NCI-H345 treated with DMSO at 0.1 percent for 48 hours (cell line): ENCODE results near the gene TRIP13.
"Not testable (repeated sequence)": the region's sequence is repeated elsewhere in the genome, so short reads cannot be mapped to it uniquely, and the experiment has no call there.

ENCODE experiments used
- DNase-seq: peaks from one replicate; lab custom pipeline; 2025; ENCODE audit not compliant: unreplicated experiment; lab: John Stamatoyannopoulos, UW

TRIP13 gene

DNA sequence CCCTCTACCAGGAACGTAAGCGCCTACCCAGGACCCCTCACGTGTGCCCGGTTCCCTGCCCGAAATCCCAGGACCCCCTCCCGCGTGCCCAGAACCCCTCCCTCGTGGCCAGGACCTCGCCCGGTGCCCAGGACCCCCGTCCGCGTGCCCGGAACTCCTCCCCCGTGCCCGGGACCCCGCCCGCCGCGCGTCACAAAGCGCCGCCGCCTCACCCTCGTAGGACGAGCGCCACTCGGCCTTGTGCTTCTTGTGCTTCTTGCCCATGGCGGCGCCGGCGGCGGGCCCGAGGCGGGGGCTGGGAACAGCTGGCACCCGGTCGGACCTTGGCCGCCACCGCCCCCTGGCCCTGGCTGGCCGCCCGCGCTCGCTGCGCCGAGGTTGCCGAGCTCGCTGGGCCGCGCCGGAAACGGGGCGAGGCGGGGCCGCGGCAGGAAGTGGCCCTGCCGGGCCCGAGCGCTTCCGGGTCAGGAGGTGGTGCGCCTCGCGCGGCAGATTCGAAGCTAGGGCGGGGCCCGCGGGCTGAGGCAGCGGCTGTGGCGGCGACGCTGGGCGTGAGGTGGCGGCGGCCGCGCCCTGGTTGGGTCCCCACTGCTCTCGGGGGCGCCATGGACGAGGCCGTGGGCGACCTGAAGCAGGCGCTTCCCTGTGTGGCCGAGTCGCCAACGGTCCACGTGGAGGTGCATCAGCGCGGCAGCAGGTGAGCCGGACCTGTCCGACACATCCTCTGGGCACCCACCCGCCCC lies at the start of gene TRIP13, which contains the start of gene BRD9:
TRIP13 (plus strand) TSS at position 491 of the 743 bp plus-strand sequence; CDS start at position 606, 115 bp downstream.
BRD9 (minus strand) TSS at position 408 of the 743 bp plus-strand sequence; CDS start at position 264, 144 bp downstream.
- peak; percentile 41 for DNase-seq

- not testable (repeated sequence) for DNase-seq
Observed at GRCh38 chr5:843371-843770, 49.3 kb upstream of the TRIP13 start.

DNA sequence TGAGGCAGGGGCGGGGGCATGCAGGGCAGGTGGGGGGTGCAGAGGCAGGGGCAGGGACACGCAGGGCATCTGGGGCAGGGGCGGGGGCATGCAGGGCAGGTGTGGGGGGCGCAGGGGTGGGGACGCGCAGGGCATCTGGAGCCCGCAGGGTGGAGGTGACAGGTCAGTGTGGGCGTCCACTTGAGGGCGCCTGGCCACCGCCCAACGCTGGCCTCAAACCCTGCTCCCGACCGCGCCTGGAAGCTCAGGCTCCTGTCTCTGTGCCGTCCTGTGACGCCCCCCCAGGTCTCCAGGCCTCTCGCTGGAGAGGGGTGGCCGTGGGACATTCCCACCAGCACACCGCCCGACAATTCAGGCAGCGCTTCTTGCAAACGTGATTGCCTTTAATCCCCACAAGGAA lies 48.8 kb upstream of the TRIP13 start:
- DNase-seq = not testable (repeated sequence)

DNA sequence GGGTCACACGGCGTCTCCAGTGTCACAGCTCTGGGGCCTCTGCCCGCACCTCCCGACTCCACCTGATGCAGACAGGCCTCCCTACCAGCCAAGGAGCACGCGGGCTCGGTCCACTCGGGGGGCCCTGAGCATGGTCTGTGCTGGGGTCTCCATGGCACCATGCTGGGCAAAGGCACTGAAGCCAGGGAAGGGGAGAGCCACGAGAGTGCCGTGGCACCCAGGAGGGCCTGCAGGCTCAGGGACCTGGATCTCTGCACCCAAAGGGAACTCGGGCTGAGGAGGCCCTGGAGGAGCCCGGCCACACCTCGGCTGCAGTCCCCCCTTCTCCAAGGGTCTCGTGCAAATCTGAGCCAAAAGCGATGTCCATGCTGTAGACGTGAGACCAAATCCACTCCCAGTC lies 48.3 kb upstream of the TRIP13 start:
- DNase-seq = not testable (repeated sequence)

DNA sequence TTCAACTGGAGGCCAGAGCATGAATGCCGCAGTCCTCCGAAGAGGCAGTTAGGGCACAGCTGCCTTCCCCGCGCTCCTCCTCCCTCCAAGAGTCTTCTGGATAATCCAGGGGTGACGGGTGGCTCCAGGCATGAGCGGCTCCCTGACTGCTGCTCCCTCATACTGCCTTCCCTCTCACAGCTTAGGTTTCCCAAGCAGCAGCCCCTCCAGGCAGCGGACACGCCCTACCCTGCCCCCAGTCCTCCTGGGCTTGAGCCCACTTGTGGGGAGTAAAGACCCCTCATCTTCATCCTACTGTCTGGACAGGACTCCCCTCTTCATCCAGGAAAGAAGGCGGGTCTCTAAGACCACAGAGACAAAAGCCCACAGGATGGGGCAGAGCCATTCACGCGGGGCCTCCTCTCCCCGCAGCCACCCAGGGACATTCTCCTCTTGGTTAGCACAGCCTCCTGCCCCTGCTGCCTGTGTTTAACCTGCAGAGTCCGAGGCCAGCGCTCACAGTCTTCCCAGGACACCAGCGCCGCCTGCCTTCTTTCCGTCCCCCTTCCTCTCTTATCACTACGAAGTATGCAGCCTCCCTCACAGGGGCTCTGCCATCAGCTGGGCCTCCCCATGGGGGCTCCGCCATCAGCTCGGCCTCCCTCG lies 47.5 kb upstream of the TRIP13 start:
- DNase-seq = not testable (repeated sequence)

GRCh38 chr5:845676-846601 lies 46.7 kb upstream of the TRIP13 start:
- DNase-seq = not testable (repeated sequence)

DNA sequence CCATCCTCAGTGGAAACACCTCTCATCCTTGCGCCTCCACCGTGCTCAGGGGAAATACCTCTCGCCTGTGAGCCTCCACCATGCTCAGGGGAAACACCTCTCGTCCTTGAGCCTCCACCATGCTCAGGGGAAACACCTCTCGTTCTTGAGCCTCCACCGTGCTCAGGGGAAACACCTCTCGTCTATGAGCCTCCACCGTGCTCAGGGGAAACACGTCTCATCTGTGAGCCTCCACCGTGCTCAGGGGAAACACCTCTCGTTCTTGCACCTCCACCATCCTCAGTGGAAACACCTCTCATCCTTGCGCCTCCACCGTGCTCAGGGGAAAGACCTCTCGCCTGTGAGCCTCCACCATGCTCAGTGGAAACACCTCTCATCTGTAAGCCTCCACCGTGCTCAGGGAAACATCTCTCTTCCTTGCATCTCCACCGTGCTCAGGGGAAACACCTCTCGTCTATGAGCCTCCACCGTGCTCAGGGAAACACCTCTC lies 46.0 kb upstream of the TRIP13 start:
- DNase-seq = not testable (repeated sequence)

- not testable (repeated sequence) for DNase-seq
Observed at GRCh38 chr5:847212-847611, 45.5 kb upstream of the TRIP13 start.

- not testable (repeated sequence) for DNase-seq
Observed at GRCh38 chr5:847736-848135, 44.9 kb upstream of the TRIP13 start.

- DNase-seq = no peak
Observed at GRCh38 chr5:848671-849111, 44.0 kb upstream of the TRIP13 start.

- DNase-seq = no peak
Observed at GRCh38 chr5:849651-850301, 42.9 kb upstream of the TRIP13 start.

GRCh38 chr5:850511-851006 lies 42.1 kb upstream of the TRIP13 start, which contains the start of gene ZDHHC11:
ZDHHC11 (minus strand) TSS chr5:850986; CDS start chr5:850602, 384 bp downstream.
- no peak for DNase-seq

- DNase-seq = no peak
Observed at GRCh38 chr5:851076-851475, 41.6 kb upstream of the TRIP13 start.

DNA sequence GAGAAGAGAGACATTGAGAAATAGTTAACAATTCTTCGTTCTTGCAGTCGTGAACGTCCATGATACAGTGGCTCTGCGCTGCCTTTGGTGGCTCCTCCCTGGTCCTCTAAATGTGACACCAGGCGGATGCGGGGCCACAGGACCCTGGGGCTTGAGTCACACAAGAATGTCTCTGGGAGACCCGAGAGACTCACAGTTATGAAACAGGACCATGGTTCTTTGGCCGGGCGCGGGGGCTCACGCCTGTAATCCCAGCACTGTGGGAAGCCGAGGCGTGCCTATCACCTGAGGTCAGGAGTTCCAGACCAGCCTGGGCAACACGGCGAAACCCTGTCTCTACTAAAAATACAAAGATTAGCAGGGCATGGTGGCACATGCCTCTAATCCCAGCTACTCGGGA lies 41.1 kb upstream of the TRIP13 start:
- no peak for DNase-seq

GRCh38 chr5:852018-852417 lies 40.7 kb upstream of the TRIP13 start:
- no peak for DNase-seq

- DNase-seq = no peak
Observed at GRCh38 chr5:852431-853401, 40.0 kb upstream of the TRIP13 start.

GRCh38 chr5:853416-854090 lies 39.1 kb upstream of the TRIP13 start:
- DNase-seq = not testable (repeated sequence)

DNA sequence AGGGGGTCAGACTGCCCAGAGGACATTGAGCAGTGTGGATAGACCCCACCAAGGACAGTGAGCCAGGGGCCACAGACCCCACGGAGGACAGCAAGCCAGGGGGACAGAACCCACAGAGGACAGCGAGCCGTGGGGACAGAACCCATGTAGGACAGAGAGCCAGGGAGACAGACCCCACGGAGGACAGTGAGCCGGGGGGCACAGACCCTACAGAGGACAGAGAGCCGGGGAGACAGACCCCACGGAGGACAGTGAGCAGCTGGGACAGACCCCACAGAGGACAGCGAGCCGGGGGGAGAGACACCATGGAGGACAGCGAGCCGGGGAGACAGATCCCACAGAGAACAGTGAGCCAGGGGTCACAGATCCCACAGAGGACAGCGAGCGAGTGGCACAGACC lies 38.5 kb upstream of the TRIP13 start:
- DNase-seq = no peak
